GM19238 (cell line): ENCODE measurements around the gene TFAM.
A peak's percentile ranks its signal among the peaks of the same experiment; 100 is the strongest.
"Not testable (repeated sequence)": the region's sequence is repeated elsewhere in the genome, so short reads cannot be mapped to it uniquely, and the experiment has no call there.

Experiments used
- DNase-seq: peaks from one replicate; pipeline ENCODE4 v3.0.0; 2011; ENCODE audit warnings: low spot score; ENCODE audit not compliant: insufficient read length

Gene TFAM

GRCh38 chr10:58372607-58373441 is 12.4 kb upstream of the TFAM start:
- DNase-seq = no peak

GRCh38 chr10:58373442-58373827 is 11.8 kb upstream of the TFAM start:
- no peak for DNase-seq

GRCh38 chr10:58382489-58382995 is 2.7 kb upstream of the TFAM start:
- DNase-seq = no peak

GRCh38 chr10:58384095-58384494 is 1.1 kb upstream of the TFAM start:
- DNase-seq = peak; percentile 3

- DNase-seq = no peak
Observed at GRCh38 chr10:58384544-58384998, 639 bp upstream of the TFAM start.

GRCh38 chr10:58385784-58386112 is 538 bp downstream of the TFAM start:
- peak; percentile 1 for DNase-seq

- DNase-seq = no peak
Observed at GRCh38 chr10:58389024-58389423, 3.8 kb downstream of the TFAM start.

- DNase-seq = no peak
Observed at GRCh38 chr10:58393317-58393716, 8.1 kb downstream of the TFAM start.

GRCh38 chr10:58394471-58394870 is 9.3 kb downstream of the TFAM start:
- no peak for DNase-seq

- DNase-seq = no peak
Observed at GRCh38 chr10:58396057-58396456, 10.8 kb downstream of the TFAM start.

GRCh38 chr10:58397830-58398229 is 12.6 kb downstream of the TFAM start:
- no peak for DNase-seq

GRCh38 chr10:58399410-58399809 is 14.2 kb downstream of the TFAM start:
- DNase-seq = no peak

- DNase-seq = no peak
Observed at GRCh38 chr10:58400609-58401008, 15.4 kb downstream of the TFAM start.

- no peak for DNase-seq
Observed at GRCh38 chr10:58404001-58404400, 18.8 kb downstream of the TFAM start.

- DNase-seq = no peak
Observed at GRCh38 chr10:58409956-58410610, 24.9 kb downstream of the TFAM start.

GRCh38 chr10:58412502-58412961 is 27.3 kb downstream of the TFAM start:
- no peak for DNase-seq

GRCh38 chr10:58414270-58415041 is 29.2 kb downstream of the TFAM start:
- DNase-seq = no peak

GRCh38 chr10:58415757-58416156 is 30.5 kb downstream of the TFAM start:
- no peak for DNase-seq

GRCh38 chr10:58417902-58418301 is 32.7 kb downstream of the TFAM start:
- DNase-seq = not testable (repeated sequence)

- no peak for DNase-seq
Observed at GRCh38 chr10:58424176-58424575, 39.0 kb downstream of the TFAM start.

- DNase-seq = not testable (repeated sequence)
Observed at GRCh38 chr10:58428436-58428835, 43.2 kb downstream of the TFAM start.

- DNase-seq = no peak
Observed at GRCh38 chr10:58431903-58432302, 46.7 kb downstream of the TFAM start.
